Dermis blood vessel endothelial cell (primary cell): Measurements from ENCODE around the gene AGRP. TPM values are rescaled to one million over a fixed set of nuclear protein-coding genes. Genes with fewer than 3 reads are reported as not detected.

Source experiments
- DNase-seq: peaks from one replicate; pipeline ENCODE4 v3.0.0; 2010
- total RNA-seq: library from RNA; depleted of rRNA; stranded (reverse); fragments of >200 nt; gene quantifications from 2 replicates; pipeline ENCODE4 v1.2.3, GENCODE V29; 2014

Gene AGRP
- total RNA-seq, 1 donor from 2014 or later: not detected

DNA sequence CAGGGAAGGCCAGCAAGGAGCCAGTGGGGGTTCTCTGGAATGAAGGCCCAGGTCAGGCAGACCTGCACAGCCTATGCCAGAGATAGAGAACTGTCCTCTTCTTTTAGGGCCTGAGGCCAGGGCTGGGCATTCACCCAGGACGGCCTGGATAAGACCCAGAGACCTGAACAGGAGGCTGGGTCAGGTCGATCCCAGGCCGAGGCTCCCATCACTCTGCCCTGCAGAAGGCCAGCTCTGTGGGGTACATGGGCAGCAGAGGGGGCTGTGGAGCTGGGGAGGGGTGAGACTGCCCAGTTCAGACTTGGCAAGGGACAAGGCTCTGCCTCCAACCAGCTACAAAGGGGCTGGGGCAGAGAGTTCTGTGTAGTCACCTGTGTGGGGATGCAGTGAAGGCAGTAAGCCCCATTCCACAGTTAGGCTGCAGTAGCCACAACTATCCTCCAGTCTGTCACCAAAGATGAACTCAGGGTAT lies 37.9 kb downstream of the AGRP start:
- DNase-seq: no peak

DNA sequence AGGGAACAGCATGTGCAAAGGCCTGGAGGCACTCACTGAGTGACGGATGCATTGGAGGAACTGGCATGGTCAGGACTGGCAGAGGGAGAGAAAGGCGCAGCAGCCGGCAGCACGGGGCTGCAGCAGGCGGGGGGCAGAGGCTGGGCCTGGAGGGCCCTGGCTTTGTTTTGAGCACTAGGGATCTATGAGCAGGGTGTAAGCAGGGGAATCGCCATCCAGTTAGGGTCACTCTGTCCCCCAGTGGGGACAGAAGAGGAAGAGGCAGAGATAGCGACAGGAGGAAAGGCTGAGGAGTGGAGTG lies 38.3 kb downstream of the AGRP start:
- DNase-seq: no peak

DNA sequence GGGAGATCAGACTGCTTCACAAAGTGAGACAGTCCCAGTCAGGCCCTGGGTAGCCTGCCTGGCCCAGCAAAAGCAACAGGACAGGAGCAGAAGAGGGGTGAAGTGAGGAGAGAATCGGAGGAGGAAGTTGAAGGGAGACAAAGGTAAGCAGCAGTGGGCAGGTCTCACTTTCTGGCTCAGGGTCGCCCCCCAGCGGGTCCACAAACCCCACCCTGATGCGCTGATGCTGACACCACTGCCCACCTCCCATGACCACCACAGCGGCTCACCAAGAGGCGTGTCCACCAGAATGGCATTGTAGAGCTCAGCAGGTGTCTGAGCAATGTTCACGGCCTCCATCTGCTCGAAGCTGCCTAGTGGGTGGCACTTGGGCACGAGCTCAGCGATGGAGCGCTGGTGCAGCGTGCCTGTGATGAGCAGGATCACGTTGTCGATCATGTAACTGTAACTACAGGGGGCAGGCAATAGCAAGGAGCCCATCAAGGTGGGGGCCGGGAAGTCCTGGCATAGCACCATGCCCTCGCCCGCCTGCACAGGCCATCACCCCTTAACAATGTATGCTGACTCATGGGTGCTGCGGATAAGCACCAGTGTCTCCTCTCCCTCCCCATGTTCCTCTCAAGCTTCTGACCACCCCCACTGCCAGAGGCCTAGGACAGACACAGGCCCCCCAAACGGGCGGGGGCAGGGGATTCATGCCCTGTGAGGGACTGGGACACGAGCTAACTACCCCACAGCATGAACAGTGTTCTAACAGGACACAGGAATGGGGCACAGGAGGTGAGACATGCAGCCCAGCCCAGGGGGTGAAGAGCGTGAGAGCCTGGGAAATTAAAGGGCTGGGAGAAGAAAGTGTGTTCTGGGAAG lies 38.9 kb downstream of the AGRP start:
- DNase-seq: no peak

DNA sequence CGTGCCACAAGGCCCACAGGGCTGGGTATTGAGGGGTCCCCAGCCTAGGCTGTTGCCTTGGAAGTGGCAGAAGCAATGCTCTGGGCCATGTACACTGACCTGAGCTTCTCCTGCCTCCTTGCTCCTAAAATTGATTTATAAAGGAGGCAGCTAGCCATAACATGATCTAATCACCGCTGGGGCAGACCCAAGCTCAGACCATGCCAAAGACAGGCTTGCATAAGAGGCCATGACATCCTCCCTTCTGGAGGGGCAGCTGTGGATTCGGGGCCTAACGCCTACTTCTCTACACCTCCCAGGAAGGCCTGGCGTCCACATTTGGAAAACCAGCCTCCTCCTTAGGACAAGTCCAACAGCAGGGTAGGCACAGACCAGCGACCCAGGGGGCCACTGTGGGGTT lies 40.1 kb downstream of the AGRP start:
- no peak for DNase-seq

DNA sequence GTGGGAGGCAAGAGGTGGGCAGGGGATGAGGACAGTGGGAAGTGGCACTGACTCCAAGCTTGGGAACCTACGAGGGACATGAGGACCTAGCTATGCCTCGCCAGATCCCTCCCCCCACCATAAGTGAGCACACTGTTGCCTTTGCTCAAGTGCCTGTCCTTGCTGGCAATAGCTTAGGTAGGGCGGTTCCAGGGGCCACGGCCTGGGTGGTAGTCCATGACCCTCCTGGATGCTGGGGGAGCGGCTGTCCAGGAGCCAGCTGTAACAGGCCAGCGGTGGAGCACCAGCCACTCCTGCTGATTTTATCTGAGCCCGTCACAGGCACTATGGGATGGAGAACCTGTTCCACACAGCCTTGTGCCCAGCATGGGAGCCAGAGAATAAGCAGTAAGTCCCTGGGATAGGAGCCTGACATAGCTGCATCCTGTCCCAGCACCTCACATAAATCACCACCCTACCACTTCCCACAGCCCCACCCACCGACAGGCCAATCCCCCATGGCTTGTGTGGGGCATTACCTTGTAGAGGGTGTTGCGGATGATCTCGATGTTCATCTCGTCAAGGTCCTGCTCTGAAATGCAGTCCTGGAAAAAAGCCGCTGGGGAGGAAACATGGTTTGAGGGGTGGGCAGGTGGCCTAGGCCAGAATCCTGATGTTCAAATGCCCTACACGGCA lies 40.6 kb downstream of the AGRP start:
- no peak for DNase-seq

DNA sequence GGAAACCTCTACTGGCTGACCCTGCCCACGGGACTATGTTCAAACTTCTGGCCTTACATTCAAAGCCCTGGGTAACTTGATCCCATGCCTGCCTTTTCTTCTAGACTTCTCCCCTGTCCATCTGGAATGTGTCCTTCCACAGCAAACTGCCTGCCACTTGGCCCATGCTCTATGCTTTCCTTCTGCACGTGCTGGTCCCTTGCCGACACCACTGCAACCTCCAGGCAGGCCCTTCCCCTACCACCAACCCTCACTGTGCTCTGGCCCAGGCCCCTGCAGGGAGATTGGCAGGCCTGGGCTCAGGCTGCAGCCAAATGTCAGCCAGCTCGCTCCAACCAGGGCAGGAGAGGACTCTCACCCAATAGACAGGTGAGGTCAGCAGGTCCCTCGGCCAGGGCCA lies 41.4 kb downstream of the AGRP start:
- DNase-seq: no peak

DNA sequence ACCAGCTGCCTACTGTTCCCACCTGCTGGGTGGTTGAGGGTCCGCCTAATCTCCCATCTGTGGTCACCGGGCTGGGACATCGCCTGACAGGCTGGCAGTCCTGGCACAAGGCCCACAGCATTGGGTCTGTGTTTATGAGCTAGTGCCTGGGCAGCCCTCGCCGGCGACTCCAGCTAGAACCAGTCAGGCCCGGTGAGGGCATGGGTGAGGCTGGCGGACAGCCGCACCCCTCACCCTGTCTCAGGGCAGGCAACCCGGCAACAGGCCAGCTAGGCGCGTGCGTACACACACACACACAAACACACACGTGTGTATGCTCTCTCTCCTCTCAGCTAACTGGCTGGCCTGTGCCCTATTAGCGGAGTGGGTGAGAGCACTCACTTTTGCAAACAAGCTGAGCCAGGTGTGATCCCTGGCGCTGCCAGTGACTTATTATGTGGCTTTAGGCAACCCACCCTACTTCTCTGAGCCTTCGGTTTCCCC lies 42.0 kb downstream of the AGRP start:
- no peak for DNase-seq

DNA sequence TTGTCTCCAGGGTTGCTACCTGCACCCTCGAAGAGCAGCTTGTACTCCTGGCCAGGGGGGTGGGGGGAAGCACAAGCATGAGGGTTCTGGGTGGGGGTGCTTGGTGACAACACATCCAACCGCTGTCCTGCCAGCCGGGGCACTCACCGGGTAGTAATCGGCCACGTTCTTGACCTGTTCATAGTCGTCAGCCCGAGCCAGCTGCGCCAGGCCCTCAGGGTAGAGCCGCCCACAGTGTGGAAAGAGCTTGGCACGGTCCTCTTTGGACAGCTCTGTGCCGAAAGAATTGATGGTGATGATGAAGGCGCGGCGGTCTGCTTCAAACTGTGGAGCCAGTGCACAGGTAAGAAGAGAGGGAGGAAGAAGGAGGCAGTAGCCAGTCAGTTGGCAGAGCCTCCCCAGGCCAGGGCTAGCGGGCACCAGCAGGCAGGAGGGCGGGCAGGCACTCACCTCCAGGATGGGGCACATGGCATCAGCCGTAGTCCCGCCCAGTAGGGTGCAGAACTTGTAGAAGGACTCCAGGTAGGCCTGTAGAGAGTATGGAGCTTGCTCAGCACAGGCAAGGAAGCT lies 44.4 kb downstream of the AGRP start:
- DNase-seq: no peak

DNA sequence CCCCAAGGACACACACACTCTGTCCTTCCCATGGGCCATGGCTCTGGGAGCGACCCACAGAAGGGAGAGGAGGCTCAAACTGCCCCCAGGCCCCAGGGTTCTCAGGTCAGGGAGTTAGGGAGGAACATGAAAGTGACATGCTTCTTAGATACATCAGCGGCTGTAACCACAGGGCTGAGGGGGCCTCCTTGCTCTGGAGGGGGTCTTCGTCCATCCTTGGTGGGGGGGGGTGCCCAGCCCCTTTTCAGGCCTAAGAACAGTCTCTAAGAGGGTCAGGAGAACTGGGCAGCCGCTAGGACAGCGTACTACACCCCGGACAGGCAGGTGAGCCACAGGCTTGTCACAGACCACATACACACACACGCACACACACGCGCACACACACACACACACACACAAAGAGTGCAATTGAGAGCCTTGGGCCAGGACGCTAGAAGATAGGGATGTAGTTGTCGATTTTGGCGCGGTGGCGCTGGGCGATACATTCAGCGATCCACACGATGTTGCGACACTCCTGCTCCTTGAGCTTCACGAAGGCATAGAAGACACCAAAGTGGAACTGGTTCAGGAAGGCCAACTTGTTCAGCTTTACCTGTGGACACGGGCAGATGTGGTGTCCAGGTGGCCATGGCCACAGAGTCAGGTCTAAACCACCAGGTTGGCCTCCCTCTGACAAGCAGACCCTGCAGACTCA lies 45.1 kb downstream of the AGRP start:
- no peak for DNase-seq

DNA sequence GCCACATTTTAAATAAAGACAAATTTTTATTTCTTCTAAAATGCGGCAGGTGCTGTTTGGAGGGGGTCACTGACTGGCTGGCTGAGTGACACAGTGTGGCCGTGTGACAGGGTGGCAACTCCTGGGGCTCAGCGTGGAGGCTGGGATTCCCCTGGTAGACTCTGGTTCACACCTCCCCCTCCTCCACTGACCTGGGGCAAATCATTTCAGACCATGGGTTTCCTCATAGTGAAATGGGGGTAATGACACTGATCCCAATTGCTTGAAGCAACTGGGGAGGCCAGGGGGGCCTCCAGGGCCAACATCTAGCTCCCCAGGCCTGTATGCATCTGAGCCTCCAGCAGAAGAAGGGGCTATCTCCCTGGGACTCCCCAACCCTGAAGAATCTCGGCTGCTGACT lies 45.8 kb downstream of the AGRP start:
- DNase-seq: no peak

DNA sequence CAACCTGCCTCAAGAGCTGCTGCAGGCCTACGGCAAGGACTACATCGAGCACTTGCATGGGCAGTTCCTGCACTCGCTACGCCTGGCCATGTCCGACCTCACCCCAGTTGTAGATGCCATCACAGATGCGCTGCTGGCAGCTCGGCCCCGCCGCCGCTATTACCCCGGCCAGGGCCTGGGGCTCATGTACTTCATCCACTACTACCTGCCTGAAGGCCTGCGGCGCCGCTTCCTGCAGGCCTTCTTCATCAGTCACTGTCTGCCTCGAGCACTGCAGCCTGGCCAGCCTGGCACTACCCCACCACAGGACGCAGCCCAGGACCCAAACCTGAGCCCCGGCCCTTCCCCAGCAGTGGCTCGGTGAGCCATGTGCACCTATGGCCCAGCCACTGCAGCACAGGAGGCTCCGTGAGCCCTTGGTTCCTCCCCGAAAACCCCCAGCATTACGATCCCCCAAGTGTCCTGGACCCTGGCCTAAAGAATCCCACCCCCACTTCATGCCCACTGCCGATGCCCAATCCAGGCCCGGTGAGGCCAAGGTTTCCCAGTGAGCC lies 46.6 kb downstream of the AGRP start:
- no peak for DNase-seq

DNA sequence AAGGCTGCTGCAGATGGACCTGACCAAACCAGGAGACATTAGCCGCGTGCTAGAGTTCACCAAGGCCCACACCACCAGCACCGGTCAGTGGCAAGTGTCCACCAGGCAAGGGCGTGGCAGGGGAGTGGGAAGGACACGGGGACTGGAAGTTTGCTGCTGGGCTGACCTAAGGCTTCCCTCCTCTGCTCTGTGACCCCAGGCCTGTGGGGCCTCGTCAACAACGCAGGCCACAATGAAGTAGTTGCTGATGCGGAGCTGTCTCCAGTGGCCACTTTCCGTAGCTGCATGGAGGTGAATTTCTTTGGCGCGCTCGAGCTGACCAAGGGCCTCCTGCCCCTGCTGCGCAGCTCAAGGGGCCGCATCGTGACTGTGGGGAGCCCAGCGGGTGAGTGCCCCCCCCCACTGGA lies 47.6 kb downstream of the AGRP start:
- DNase-seq: no peak

DNA sequence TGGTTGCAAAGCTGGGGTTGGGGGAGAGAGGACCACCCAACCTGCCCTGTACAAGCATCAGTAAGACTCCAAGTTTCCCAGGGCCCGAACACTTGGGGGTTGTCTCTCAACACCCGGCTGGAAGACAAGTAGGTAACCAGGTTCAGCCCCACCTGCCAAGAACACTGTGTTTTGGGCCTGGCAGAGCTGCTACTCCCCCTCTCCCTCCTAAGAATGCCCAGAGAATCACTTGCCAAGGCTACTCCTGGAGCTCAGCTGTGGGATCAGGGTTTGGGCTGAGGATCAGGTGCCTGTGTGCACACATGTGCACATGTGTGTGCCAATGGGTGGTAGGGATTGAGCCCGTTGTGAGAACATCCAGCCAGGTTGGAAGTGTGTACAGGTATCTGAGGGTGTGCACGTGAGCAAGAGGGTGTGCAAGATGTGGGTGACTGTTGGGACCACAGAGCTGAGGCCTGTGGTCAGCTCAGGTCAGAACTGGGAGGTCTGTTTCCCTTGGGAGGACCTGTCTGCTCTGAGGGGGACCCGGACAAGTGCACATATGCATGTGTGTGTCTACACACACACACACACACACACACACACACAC lies 50.1 kb downstream of the AGRP start:
- no peak for DNase-seq

Other genes with a start within 250 kb of the AGRP start
- 25.5 and 37.4 TPM in 2 replicates for gene FHOD1, start 236.1 kb downstream of the AGRP start, total RNA-seq
- gene SLC9A5, start 234.6 kb downstream of the AGRP start, total RNA-seq: 0.56 and 1.2 TPM in 2 replicates
- 10.0 and 16.5 TPM in 2 replicates for gene PLEKHG4, start 204.0 kb downstream of the AGRP start, total RNA-seq
- gene KCTD19, start 156.8 kb downstream of the AGRP start, total RNA-seq: under 0.01 TPM in 1 of 2 replicates, not detected in the other
- gene LRRC36, start 156.7 kb downstream of the AGRP start, total RNA-seq: not detected in 2 replicates
- 0.19 TPM in 1 of 2 replicates, not detected in the other for gene TPPP3, start 90.0 kb downstream of the AGRP start, total RNA-seq
- 3.7 and 6.3 TPM in 2 replicates for gene ZDHHC1, start 67.1 kb downstream of the AGRP start, total RNA-seq
- 0.23 TPM in 1 of 2 replicates, not detected in the other for gene HSD11B2, start 52.4 kb downstream of the AGRP start, total RNA-seq
- gene ATP6V0D1, start 2.4 kb downstream of the AGRP start, total RNA-seq: 134 and 155 TPM in 2 replicates
- gene RIPOR1, start 45.3 kb upstream of the AGRP start, total RNA-seq: 74.9 and 149 TPM in 2 replicates
- 30.3 and 36.3 TPM in 2 replicates for gene CTCF, start 79.0 kb upstream of the AGRP start, total RNA-seq
- 0.56 and 0.85 TPM in 2 replicates for gene CARMIL2, start 161.6 kb upstream of the AGRP start, total RNA-seq
- gene ACD, start 176.7 kb upstream of the AGRP start, total RNA-seq: 14.5 and 17.8 TPM in 2 replicates
- gene PARD6A, start 177.4 kb upstream of the AGRP start, total RNA-seq: 6.3 and 7.0 TPM in 2 replicates
- gene ENKD1, start 183.2 kb upstream of the AGRP start, total RNA-seq: 18.1 and 20.1 TPM in 2 replicates
- 3.7 and 3.9 TPM in 2 replicates for gene C16orf86, start 183.3 kb upstream of the AGRP start, total RNA-seq
- 69.8 and 88.1 TPM in 2 replicates for gene GFOD2, start 235.8 kb upstream of the AGRP start, total RNA-seq